ENCODE data around the gene SF3A1.

SF3A1 gene

DNA sequence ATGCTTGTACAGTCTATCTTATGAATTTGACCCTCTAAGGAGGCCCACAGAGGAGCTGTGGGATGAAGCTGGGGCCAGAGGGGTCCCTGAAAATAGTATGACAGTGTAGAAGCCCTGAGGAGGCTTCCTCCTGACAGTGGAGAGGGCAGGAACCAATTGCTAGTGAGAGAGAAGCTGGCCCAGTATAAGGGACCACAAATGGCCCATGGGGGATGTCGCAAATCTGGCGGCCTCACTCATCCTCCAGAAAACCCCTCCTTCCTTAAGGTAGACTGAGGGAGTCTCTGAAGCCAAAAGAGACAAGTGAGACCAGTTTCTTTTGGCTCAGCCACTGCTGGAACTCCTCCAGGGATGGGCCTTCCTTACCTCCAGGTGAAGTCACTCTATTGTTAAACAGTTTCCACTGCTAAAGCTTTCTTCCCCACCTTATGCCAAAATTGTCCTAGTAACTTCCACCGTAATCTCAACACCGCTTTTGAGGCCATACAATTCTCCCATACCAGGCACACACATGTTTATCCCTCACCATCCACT lies 49.6 kb downstream of the SF3A1 start:
- in situ Hi-C loops (cut with MboI; ENCODE audit: low sequenced_read_pairs): no loop called here

DNA sequence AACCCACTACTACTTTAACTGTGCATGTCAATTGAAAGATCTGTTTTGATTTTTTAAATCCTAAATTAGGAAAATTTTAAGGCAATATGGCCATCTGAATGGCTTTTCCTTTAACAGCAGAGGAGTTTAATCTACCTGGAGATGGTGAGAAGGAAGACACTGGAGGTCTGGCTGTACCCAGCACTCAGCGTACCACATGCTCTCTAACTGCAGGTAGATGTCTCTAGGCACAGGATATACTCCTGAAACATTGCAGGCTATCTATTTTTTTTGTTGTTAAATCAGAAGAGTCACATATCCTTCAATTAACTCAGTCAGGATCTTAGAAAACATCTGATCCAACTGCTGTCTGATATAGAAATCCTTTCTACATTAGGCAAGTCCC lies 50.1 kb downstream of the SF3A1 start:
- in situ Hi-C loops (cut with MboI; ENCODE audit: low sequenced_read_pairs): no loop called here

DNA sequence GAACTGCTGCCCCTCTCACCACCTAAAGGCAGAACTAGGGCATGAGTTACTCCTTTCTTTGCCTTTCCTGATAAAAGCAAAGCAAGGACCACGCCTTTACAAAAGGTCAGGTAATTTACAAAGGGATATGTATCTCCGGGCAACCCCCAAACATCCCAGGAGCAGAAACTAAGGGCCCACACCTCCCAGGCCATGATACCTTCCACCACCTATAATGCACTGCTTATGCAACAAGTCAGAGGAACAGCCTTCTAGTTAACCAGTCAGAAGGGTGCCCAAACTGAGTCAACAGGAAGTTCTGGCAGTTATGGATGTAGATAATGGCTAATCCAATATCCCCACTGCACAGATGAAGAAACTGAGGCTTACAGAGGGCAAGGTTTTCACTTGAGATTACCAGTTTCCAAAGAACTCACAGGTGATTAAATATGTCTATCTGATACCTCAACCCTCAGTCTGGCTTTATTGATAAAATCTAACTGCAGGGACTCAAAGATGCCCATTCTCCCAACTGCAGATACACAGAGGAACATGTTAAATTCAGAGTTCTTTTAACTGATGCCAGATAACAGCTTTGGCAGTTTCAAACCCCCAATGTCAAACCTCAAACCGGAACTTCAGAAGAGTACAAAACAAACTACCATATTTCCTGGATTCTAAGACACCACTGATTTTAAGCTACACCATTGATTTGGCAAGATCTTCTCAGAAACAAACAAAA lies 50.6 kb downstream of the SF3A1 start:
- in situ Hi-C loops (cut with MboI; ENCODE audit: low sequenced_read_pairs): no loop called here

DNA sequence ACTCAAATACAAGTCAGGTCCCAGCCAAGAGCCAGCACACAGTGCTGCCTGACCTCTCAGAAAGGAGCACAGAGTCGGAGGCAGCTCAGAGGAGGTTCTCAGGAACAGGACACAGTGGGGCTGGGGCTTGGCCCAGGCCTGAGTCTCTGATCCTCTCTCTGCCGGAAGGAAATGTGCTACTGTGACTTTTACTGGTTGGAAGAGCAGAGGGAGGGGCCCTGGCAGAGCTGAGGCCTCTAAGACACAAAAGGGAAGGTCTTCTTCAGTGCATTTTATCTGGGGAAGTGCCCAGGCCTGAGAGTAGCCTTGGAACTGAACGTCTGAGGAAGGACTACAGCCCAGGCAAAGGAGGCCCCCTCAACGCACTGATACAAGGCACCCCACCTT lies 51.2 kb downstream of the SF3A1 start:
- in situ Hi-C loops (cut with MboI; ENCODE audit: low sequenced_read_pairs): no loop called here

DNA sequence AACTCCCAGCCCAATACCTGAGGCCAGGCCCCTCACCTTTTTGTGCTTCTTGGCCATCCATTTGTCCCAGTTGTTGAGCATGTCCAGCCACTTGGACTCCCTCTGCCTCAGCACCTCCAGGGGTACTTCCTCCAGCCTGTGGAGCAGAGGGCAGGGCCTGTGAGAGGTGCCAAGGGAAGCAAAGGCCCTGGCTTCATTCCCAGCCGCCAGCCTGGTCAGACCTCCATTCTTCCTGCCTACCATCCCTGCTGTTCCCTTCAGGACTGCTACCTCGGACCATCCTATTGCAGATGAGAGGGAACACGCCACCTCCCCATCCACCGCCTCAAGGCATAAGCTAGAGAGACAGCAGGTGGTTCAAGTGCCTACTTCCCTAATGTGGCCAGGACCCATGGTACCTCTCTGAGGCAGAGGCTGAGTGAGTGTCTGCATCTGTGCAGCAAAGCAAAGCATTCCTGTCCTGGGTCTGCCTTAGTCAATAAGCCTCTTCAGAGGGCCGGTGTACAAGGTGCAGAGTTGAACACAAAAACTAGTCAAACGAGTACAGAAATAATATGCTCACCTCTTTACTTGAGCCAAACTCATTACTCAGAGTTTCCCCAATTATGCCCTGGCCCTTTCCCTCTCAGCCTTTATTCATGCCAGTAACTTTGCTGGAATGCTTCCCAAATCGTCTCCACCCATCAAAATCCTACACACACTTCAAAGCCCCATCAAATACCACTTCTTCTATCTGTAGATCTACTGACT lies 52.0 kb downstream of the SF3A1 start:
- in situ Hi-C loops (cut with MboI; ENCODE audit: low sequenced_read_pairs): no loop called here

DNA sequence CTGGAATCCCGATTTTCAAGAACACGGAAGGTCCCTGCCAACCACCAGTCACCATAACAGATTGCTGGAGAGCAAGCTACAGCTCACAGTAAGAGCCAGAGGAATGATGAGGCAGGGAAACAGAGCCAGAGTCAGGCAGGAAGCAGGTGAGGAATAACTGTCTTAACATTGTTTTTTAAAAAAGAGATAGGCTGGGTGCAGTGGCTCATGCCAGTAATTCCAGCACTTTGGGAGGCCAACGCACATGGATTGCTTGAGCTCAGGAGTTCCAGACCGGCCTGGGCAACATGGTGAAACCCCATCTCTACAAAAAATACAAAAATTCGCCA lies 53.9 kb downstream of the SF3A1 start:
- in situ Hi-C loops (cut with MboI; ENCODE audit: low sequenced_read_pairs): no loop called here

DNA sequence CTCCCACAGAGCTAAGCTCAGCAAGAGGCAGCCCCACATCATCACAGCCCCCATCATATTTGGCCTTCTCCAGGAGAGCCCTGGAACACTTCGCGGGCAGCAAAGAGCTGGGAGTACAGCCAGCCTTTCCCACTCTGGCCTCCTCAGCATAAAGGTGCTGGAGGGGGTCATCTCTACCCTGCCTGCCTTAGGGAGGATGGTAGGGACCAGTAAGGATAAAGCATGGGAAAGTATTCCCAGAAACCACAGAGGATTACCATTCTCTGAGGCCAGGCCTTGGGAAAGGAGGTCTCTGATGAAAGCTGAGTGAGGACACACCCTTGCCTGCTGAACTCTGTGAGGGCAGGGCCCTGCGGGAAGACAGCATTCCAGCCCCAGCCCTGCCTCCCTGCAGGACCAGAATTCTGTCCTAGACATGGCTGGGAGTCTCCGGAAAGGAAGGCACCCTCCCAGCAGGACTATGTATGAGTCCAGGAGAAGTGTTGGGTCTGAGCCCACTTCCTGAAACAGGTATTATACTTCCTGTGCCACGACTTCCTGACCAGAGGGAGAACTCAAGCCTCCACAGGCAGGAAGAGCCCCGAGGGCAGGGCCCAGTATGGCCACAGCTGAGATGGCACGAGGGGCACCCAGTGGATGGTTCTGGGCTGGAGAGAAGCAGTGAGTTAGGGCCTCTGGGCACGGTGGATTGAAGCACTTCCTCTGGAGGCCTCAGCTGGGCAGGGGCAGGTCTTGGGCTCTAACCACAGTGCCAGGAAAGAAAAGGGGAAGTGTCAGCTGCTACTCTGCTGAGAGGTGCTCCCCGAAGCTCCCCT lies 54.5 kb downstream of the SF3A1 start:
- in situ Hi-C loops (cut with MboI; ENCODE audit: low sequenced_read_pairs): no loop called here

DNA sequence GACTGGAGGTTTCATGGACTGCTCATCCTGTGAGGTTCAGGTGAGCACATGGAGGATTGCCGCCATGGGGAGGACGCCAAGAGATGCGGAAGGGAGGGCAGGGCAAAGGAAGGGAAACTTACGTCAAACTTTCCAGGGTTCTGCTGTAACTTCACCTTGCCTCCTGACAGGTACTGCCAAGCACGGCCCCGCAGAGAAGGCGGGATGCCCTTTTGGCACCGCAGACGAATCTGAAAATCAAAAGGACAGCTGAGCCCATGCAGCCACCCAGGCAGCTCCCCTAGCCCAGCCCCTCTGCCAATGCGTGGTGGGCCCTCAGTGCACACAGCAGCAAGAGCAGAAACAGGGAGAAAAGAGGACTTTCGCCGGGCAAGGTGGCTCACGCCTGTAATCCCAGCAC lies 57.4 kb downstream of the SF3A1 start:
- in situ Hi-C loops (cut with MboI; ENCODE audit: low sequenced_read_pairs): no loop called here

DNA sequence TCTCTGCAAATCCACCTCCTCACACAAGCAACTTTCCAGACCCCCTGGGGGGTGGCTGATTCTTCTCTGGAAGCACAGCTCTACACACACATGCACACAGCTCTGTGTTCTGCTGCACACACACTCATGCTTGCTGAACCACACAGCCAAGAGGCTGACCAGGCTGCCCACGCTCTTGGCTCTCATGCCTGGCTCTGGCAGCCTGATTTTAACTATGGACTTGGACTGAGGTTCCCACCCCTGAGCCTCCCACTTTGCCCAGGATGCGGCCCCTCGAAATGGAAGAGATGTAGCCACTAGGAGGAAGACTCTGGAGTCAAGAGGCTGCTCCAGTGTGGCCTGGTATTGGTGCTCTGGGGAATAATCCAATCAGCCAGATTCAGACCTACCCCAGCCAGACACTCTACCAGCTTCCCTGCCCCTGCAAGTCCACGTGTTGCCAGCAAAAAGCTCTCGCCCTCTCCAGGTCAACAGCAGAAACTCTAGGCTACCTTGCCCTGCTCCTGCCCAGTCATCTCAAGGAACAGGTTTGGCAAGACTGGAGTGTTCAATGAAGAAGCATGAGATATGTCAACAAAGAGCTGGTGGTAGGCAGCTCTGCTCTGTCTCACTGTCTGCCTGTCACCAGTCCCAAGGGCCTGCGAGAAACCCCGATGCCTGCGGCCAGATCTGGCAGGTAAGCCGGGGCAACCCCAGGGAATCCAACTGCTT lies 58.5 kb downstream of the SF3A1 start:
- in situ Hi-C loops (cut with MboI; ENCODE audit: low sequenced_read_pairs): no loop called here

DNA sequence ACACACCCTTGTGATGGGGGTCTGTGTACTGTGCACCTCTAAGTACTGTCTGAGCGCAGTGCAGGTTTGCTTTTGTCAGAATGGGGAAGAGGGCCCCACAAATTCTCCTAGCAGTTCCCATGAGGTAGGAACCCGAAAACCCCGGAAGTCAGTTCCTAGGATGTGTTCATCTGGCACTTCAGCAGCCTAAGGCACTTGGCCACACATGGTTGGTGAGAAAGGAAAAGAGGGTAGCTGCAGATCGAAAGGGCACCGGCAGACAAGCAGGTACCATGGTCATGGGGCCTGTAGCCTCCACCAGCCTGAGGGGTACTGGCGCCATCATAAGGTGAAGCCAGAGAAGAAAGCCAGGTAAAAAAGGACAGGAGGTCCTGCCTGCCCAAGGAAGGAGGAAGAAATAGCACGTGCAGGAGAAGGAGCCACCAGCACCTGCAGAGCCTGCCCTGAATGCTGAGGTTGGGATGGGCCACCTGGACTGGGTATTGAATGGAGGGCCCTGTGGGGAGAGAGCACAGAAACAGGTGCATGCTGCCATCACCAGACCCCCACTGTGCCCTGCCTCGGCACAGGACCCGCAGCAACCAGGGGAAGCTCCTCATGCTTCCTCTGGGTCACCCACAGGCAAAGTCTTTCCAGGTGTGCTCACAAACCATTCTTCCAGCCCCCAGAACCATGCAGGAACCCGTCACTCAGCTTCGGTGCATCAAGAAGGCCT lies 59.3 kb downstream of the SF3A1 start:
- in situ Hi-C loops (cut with MboI; ENCODE audit: low sequenced_read_pairs): no loop called here

DNA sequence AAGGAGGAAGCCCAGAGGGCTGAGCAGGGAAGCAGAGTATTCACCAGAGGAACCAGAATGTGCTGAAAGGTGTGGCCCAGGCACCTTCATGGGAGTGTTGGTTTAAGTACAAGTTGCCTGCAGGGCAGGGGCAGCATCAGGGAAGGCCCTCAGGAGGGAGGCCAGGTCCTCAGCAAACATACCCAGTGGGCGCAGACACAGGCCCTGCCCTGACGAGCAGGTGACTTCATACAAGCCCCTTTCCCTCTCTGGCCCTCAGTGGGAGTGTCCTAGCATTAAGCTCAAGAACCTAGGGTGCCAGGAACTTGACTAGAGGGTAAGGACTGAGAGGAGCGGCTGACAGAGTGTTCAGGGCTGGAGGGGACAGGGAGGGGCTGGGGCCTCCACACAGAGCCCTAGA lies 59.9 kb downstream of the SF3A1 start:
- in situ Hi-C loops (cut with MboI; ENCODE audit: low sequenced_read_pairs): no loop called here

DNA sequence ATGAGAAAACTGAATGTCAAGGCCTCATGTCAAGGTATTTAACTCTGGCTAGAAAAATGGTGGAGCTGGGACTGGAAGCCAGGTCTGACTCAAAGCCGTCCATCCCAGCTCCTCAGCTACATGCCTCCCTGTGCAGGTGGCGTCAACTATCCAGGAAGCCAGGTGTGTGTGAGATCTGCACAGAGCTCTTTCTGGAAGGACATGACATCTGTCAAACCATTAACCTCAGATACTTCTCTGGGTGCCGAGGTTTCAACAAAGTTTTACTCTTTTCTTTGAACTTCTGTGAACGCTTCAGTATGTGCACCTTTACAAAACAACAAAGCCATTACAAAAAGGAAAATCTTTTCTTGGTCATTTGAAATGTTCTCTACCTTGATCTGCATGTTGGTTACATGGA lies 60.4 kb downstream of the SF3A1 start:
- in situ Hi-C loops (cut with MboI; ENCODE audit: low sequenced_read_pairs): no loop called here

DNA sequence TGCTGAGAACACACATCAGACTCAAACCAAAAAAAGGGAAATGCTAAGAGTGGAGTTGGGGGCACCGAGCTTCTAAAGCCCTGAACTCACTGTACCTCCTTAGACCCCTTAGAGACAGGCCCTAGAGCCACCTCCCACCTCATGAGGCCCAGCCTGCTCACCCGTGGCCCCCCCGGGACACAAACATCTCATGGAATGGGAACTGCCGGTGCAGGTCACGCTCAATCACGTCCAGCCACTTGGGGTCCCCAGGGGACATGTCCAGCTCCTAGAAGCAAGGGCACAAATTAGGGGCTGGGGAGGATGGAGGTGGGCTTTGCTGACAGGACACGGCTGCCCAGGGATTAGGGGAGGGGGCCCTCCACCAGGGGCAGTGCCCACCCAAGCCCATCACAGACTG lies 61.1 kb downstream of the SF3A1 start:
- in situ Hi-C loops (cut with MboI; ENCODE audit: low sequenced_read_pairs): no loop called here

DNA sequence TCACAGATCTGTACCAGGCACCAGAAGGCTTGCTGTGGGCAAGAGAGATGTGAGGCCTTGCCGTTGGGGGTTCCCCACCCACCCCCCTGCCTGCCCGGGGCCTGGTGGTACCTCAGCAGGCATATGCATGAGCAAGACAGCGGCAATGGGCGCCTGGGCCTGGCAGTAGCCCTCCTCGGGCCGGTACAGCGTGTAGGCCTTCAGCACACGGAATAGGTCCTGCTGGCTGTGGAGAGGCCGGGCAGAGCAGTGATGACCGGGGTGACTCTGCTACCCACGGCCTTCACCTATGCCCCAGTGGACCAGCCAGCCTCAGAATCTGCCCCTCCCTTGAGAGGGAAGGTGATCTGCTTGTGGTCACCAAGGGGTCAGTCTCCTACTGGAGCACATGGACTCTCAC lies 61.9 kb downstream of the SF3A1 start:
- in situ Hi-C loops (cut with MboI; ENCODE audit: low sequenced_read_pairs): no loop called here

DNA sequence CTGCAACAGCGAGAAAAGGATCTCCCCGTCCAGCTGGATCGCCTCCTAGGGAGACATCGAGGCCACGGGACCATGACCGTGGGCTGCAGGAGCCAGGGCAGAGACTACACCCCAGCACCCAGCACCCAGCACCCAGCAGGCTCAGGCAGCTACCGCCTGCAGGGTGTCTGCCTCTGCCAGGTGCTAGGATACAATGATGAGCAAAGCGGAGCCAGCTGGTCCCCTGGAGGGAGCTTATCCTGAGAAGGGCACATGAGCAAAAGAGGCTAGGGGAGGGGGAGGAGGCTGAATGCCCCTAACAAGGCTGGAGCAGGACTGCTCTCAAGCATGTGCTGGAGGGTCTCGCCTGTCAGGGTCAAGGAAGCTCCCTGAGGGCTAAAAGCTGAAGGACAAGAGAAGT lies 62.6 kb downstream of the SF3A1 start:
- in situ Hi-C loops (cut with MboI; ENCODE audit: low sequenced_read_pairs): no loop called here

DNA sequence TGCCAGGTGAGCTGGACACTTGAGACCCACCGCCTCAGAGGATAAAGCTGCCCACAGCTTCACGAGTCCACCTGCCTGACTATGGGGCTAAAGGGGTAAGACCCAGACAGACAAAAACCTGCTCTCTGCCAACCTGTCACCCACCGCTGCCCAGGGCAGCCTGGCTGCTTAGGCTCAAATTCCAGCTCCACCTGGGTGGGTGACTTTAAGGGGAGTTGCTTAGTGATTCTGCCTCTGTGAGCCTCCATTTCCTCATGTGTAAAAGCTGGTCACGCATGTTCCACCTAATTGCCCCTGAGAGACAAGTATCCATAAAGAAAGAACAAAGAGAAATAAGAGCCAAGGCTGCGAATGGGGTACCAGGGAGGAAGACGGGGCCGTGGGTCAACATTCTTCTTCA lies 63.7 kb downstream of the SF3A1 start:
- in situ Hi-C loops (cut with MboI; ENCODE audit: low sequenced_read_pairs): no loop called here

DNA sequence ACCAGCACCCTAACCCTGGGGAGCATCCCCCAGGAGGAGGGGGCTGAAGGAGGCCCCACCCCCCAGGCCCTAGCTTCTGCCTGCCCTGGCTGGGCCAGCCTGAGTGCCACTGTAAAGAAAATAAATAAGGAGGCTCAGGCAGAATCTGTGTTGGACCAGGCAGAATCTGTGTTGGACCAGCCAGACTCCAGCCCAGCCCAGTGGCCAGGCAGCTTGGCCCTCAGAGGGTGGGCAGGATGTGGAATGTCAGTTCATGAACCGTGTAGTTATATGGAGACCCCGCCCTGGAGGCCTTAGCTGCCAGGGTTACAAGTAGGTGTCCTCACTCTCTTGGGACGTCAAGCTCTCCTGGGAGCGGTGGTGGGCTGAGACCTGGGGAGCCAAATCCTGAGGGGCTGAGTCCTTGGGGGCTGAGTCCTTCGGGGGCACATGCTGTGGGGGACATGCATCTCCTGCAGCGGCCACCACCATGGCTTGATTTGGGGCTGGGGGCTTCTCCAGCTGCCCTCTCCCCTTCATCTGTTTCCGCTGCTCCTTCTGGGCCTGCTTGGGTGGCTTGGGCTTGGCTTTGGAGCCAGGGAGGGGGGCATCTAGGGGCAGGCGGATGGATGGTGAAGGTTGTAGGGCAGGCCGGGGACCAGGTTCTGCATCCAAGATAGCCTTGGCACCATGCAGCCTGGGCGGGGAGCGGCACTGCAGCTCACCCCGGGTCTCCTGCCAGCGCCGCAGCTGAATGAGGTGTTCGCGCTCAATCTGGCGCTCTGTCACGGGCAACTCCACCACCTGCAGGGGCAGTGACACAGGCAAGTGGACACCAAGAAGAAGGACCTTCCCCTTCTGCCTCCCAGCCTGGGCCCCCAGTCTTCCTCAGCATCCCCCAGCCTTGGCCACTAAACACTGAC lies 64.4 kb downstream of the SF3A1 start:
- in situ Hi-C loops (cut with MboI; ENCODE audit: low sequenced_read_pairs): no loop called here

DNA sequence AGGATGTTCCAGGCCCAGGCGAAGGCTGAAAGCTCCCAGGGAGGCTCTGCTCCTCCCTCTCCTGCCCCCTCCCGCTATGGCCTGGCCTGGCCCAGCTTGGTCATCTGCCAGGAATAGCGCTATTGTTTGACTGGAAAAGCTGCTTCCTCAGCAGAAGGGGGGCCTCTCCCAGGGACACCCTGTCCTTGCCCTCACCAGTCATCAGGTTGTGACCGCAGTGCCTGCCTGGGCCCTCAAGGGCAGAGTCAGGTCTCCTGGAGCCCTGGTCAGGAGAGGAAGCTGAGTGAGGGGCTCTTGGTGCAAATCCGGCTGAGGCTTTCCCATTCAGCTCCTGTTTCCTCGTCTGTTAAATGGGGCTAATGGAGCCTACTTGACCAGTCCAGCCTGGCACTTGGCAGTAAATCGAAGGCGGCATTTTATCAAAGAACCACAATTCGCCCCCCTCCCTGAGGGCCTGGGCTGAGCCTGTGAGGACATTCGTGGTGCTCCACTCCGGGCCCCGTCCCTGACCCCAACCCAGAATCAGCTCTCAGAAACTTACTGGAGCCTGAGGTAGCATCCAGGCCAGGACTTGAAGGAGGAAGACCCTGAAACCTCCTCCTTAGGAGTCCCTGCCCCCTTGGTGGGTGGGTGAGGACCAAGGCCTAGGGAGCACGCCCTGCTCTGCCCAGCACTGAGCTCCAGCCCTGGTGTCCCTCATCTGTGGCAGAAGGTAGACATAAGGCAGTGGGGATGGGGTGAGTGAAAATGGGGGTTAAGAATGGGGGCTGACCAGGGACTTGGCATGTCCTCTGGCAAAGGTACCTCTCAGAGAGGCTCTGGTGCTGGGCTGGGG lies 65.4 kb downstream of the SF3A1 start:
- in situ Hi-C loops (cut with MboI; ENCODE audit: low sequenced_read_pairs): no loop called here
